IMR-90 (cell line): ENCODE measurements around the gene TAF4B. TPM values are rescaled to one million over a fixed set of nuclear protein-coding genes. Genes with fewer than 3 reads are reported as not detected.

Experiments used
- ATAC-seq: fragments of 200-7000 bp; cut with Tn5 transposase; 2 replicates; pipeline ENCODE4 v1.9.1; 2020; ENCODE audit warnings: low read depth, mild to moderate bottlenecking, moderate library complexity
- BruUV-seq: library from RNA; stranded (reverse); fragments of 400-500 nt; replicated peaks from 2 replicates; lab custom pipeline; 2021; lab: Mats Ljungman, UMichigan
- CTCF ChIA-PET: fragments of 300-600 bp; formaldehyde crosslinking; extraction: SDS; loops from one replicate; lab custom pipeline; 2021; ENCODE audit warnings: antibody characterized with exemption; lab: Yijun Ruan, JAX
- POLR2A ChIA-PET: fragments of 300-600 bp; sonication (Branson Sonifier 250); formaldehyde crosslinking; loops from one replicate; lab custom pipeline; 2022; ENCODE audit warnings: antibody characterized with exemption; ENCODE audit not compliant: unreplicated experiment; lab: Charles Lee
- DNase-seq: peaks from one replicate; pipeline ENCODE4 v3.0.0; 2013
- H2AFZ ChIP-seq: replicated peaks from 2 replicates; pipeline ENCODE3; 2013; ENCODE audit warnings: low read length, mild to moderate bottlenecking; ENCODE audit not compliant: poor library complexity
- H2AK5ac ChIP-seq: 2 replicates; pipeline ENCODE4 v1.6.1; 2013; ENCODE audit warnings: low read depth, low read length, inconsistent platforms
- H2AK9ac ChIP-seq: replicated peaks from 2 replicates; pipeline ENCODE3; 2013; ENCODE audit warnings: mild to moderate bottlenecking, low read depth, low read length, moderate library complexity; ENCODE audit not compliant: poor library complexity
- H2BK120ac ChIP-seq: 2 replicates; pipeline ENCODE4 v1.6.1; 2013; ENCODE audit warnings: low read depth, low read length, inconsistent platforms
- H2BK15ac ChIP-seq: 3 replicates; pipeline ENCODE4 v1.6.1; 2013; ENCODE audit warnings: low read depth, low read length, inconsistent platforms
- H2BK20ac ChIP-seq: 2 replicates; pipeline ENCODE4 v1.6.1; 2013; ENCODE audit warnings: low read depth, mild to moderate bottlenecking, inconsistent platforms, low read length, moderate library complexity
- H2BK5ac ChIP-seq: 2 replicates; pipeline ENCODE4 v1.6.1; 2013; ENCODE audit warnings: mild to moderate bottlenecking, low read depth, low read length, inconsistent platforms; ENCODE audit not compliant: poor library complexity, severe bottlenecking
- H3K14ac ChIP-seq: replicated peaks from 2 replicates; pipeline ENCODE4 v1.6.1; 2013; ENCODE audit warnings: low read depth, low read length, inconsistent platforms
- H3K18ac ChIP-seq: 2 replicates; pipeline ENCODE4 v1.6.1; 2013; ENCODE audit warnings: low read depth, low read length, control low read depth
- H3K23ac ChIP-seq: 2 replicates; pipeline ENCODE4 v1.6.1; 2013; ENCODE audit warnings: low read depth, low read length, inconsistent platforms
- H3K27ac ChIP-seq: 2 replicates; pipeline ENCODE4 v1.5.1; 2013; ENCODE audit warnings: mild to moderate bottlenecking, control low read depth, low read length; ENCODE audit not compliant: insufficient read depth
- H3K27me3 ChIP-seq: 2 replicates; pipeline ENCODE4 v1.6.1; 2013; ENCODE audit warnings: low read length; ENCODE audit not compliant: control insufficient read depth, insufficient read depth
- H3K36me3 ChIP-seq: 2 replicates; pipeline ENCODE4 v1.6.1; 2013; ENCODE audit warnings: low read length, mixed read lengths; ENCODE audit not compliant: control insufficient read depth, insufficient read depth
- H3K4ac ChIP-seq: 2 replicates; pipeline ENCODE4 v1.6.1; 2013; ENCODE audit warnings: low read depth, low read length, inconsistent platforms
- H3K4me1 ChIP-seq: 2 replicates; pipeline ENCODE4 v1.6.1; 2013; ENCODE audit warnings: low read length, mixed read lengths; ENCODE audit not compliant: control insufficient read depth, insufficient read depth
- H3K4me2 ChIP-seq: 2 replicates; pipeline ENCODE4 v1.6.1; 2013; ENCODE audit warnings: low read depth, mild to moderate bottlenecking, control low read depth, low read length, moderate library complexity
- H3K4me3 ChIP-seq: 2 replicates; pipeline ENCODE4 v1.5.1; 2013; ENCODE audit warnings: low read depth, mild to moderate bottlenecking, control low read depth, low read length, moderate library complexity; ENCODE audit not compliant: insufficient read depth
- H3K56ac ChIP-seq: 2 replicates; pipeline ENCODE4 v1.6.1; 2013; ENCODE audit warnings: low read length, inconsistent platforms; ENCODE audit not compliant: insufficient read depth; ENCODE audit errors: extremely low read depth
- H3K79me1 ChIP-seq, 2 experiments: 2 replicates each; pipeline ENCODE4 v1.6.1; 2013; ENCODE audit warnings: low read length in 2 of 2, inconsistent platforms in 1 of 2, low read depth in 1 of 2
- H3K9ac ChIP-seq: 2 replicates; pipeline ENCODE4 v1.6.1; 2013; ENCODE audit warnings: low read depth, low read length, control low read depth
- H3K9me1 ChIP-seq: 2 replicates; pipeline ENCODE4 v1.6.1; 2013; ENCODE audit warnings: low read length, inconsistent platforms; ENCODE audit not compliant: insufficient read depth
- H3K9me3 ChIP-seq: 2 replicates; pipeline ENCODE4 v1.6.1; 2013; ENCODE audit warnings: low read length; ENCODE audit not compliant: control insufficient read depth, insufficient read depth
- H4K20me1 ChIP-seq: 2 replicates; pipeline ENCODE4 v1.6.1; 2013; ENCODE audit warnings: low read length, inconsistent platforms; ENCODE audit not compliant: insufficient read depth
- H4K5ac ChIP-seq: 2 replicates; pipeline ENCODE4 v1.6.1; 2013; ENCODE audit warnings: mild to moderate bottlenecking, low read depth, low read length, control low read depth
- H4K8ac ChIP-seq, 2 experiments: 2 replicates each; pipeline ENCODE4 v1.6.1; 2013; ENCODE audit warnings: low read depth in 2 of 2, low read length in 2 of 2, control low read depth in 1 of 2, inconsistent platforms in 1 of 2
- H4K91ac ChIP-seq: 2 replicates; pipeline ENCODE4 v1.6.1; 2013; ENCODE audit warnings: low read depth, low read length, inconsistent platforms; ENCODE audit not compliant: insufficient read depth
- BHLHE40 ChIP-seq: fragments of 150-350 bp; IDR thresholded peaks from 2 replicates; pipeline ENCODE4 v1.6.1; 2016; ENCODE audit warnings: mild to moderate bottlenecking, low read depth, low read length
- WGBS, 2 experiments: methylation state at CpG; one replicate each; pipeline versions ENCODE4 v1.1.5 to v1.1.7; 2013; ENCODE audit warnings: missing lambda C conversion rate in 2 of 2; ENCODE audit not compliant: insufficient read length in 1 of 2; ENCODE audit errors: extremely low coverage in 2 of 2; 5-methylcytosine and 5-hydroxymethylcytosine counted together
- dilution Hi-C: fragments of 300-500 bp; cut with HindIII; formaldehyde crosslinking; loops from one replicate; pipeline ENCODE4 v1.14.3; 2018; ENCODE audit warnings: low sequenced_read_pairs; ENCODE audit not compliant: unreplicated experiment
- in situ Hi-C: fragments of 300-500 bp; cut with MboI; formaldehyde crosslinking; loops from 3 replicates; pipeline ENCODE4 v1.14.3; 2019; ENCODE audit warnings: low sequenced_read_pairs, inconsistent platforms, mixed read lengths
- intact Hi-C: fragments of 100-400 bp; cut with micrococcal nuclease; formaldehyde crosslinking; loops from 2 replicates; pipeline ENCODE4 v1.10.0; 2022
- polyA plus RNA-seq, 3 experiments: library from polyadenylated mRNA; depleted of rRNA; stranded (reverse); fragments of >200 nt; gene quantifications; 2 replicates each; pipeline ENCODE4 v1.2.3, GENCODE V29; 2012; ENCODE audit warnings: low replicate concordance in 1 of 3
- total RNA-seq: library from RNA; depleted of rRNA; stranded (reverse); fragments of >200 nt; gene quantifications from 2 replicates; pipeline ENCODE4 v1.2.3, GENCODE V29; 2012
- TF ChIP-seq, protein P1 (sequence below): fragments of 150-350 bp; IDR thresholded peaks from 2 replicates; pipeline ENCODE4 v1.6.1; 2017; ENCODE audit warnings: mild to moderate bottlenecking, antibody characterized with exemption, low read length, low read depth

Gene TAF4B
- total and polyA plus RNA-seq, 2 of the 4 experiments (the other 2 are of a cell fraction), result 0.38 to 1.1 TPM

DNA sequence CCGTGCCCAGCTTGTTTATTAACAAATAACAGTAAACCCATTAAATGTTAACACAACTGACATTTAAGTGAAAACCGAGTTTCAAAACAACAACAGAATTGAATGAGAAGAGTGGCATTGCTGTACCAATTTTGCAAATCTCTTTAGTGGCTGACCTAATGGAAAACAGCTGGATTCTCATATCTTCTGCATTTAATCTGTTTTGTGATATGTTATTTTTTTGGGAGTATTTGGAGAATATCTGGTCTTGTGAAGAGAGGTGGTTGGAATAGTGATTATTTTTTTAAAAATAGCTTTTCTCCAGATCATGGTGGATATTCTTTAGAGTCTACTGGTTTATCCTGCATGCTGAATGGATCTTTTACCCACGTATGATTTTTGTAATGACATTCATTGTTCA lies 51.1 kb downstream of the TAF4B start:
- Histone ChIP-seq H3K79me1 (no peaks in the 10 kb centered on the region), H3K9ac (no peak overlapping the region), H3K14ac (no peak overlapping the region), H4K20me1 (no peaks in the 10 kb centered on the region), H3K27me3 (no peaks in the 10 kb centered on the region), H3K56ac (no peak overlapping the region), H2AK9ac (no peak overlapping the region), H3K23ac (no peak overlapping the region), H3K4me2 (no peak overlapping the region), H4K91ac (no peak overlapping the region), H3K9me1 (no peaks in the 10 kb centered on the region), H3K4ac (no peak overlapping the region), H2BK15ac (no peak overlapping the region), H3K27ac (no peak overlapping the region), H3K4me3 (no peak overlapping the region), H2AK5ac (no peak overlapping the region), H2BK20ac (no peak overlapping the region), H4K8ac (no peak overlapping the region), H3K4me1 (no peaks in the 10 kb centered on the region), H2BK120ac (no peak overlapping the region), H3K9me3 (no peaks in the 10 kb centered on the region), H3K18ac (no peak overlapping the region), H2AFZ (no peak overlapping the region), H3K36me3 (no peaks in the 10 kb centered on the region), H4K5ac (no peak overlapping the region), H2BK5ac (no peak overlapping the region)
- DNase-seq (no peak), ATAC-seq (no peak)
- ChIA-PET CTCF (no interaction called here), POLR2A (no interaction called here)
- no TSS peak for BruUV-seq
- intact Hi-C loops (no loop called here), dilution Hi-C loops (no loop called here), in situ Hi-C loops (no loop called here)
- no CpG with 5 or more reads among the region's 3 CpGs for WGBS, 2 experiments
- TF ChIP-seq BHLHE40, result no peak
- TF ChIP-seq, protein P1, sequence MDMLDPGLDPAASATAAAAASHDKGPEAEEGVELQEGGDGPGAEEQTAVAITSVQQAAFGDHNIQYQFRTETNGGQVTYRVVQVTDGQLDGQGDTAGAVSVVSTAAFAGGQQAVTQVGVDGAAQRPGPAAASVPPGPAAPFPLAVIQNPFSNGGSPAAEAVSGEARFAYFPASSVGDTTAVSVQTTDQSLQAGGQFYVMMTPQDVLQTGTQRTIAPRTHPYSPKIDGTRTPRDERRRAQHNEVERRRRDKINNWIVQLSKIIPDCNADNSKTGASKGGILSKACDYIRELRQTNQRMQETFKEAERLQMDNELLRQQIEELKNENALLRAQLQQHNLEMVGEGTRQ, result no peak
